Measurements from ENCODE around the gene MYOM1.

DNA sequence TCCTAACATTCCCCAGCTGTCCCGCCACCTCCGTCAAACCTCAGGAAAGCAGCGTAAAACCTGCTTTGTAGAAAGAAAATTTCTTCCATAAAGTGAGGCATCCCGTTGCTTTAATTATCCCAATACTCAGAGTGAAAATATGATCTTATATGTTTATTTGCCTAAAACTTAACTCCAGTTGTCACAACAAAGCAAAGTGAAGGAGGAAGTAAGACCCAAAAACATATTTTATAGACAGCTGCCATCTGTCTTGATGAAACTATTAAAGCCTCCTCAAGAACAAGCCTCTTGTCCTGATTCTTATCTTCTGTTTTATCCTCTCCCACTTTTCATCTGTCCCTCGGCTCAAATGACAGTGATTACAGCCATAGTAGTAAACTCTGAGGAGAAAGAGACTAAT, 177.9 kb downstream of the MYOM1 start:
- TF ChIP-seq, protein P1, sequence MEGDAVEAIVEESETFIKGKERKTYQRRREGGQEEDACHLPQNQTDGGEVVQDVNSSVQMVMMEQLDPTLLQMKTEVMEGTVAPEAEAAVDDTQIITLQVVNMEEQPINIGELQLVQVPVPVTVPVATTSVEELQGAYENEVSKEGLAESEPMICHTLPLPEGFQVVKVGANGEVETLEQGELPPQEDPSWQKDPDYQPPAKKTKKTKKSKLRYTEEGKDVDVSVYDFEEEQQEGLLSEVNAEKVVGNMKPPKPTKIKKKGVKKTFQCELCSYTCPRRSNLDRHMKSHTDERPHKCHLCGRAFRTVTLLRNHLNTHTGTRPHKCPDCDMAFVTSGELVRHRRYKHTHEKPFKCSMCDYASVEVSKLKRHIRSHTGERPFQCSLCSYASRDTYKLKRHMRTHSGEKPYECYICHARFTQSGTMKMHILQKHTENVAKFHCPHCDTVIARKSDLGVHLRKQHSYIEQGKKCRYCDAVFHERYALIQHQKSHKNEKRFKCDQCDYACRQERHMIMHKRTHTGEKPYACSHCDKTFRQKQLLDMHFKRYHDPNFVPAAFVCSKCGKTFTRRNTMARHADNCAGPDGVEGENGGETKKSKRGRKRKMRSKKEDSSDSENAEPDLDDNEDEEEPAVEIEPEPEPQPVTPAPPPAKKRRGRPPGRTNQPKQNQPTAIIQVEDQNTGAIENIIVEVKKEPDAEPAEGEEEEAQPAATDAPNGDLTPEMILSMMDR (IDR thresholded peaks at IDR 0.05) = no peak
- TF ChIP-seq POLR2A (IDR thresholded peaks at IDR 0.05) = no peak
